Stimulated activated CD8-positive, alpha-beta memory T cell treated with anti-CD3 and anti-CD28 coated beads, Interleukin-4, amount 100 ng/mL, for 4 hours (primary cell): Measurements from ENCODE around the gene PSPN.
"Not testable (repeated sequence)": the region's sequence is repeated elsewhere in the genome, so short reads cannot be mapped to it uniquely, and the experiment has no call there.

ENCODE experiments used
- DNase-seq, 2 donors: peaks; one replicate each; pipeline ENCODE4 v3.0.0-alpha.2; 2020; ENCODE audit warnings: low read depth in 2 of 2, low spot score in 1 of 2

PSPN gene

GRCh38 chr19:6373813-6374108 is 2.0 kb downstream of the PSPN start:
- DNase-seq = no peak

GRCh38 chr19:6373096-6373812 is 2.5 kb downstream of the PSPN start:
- peak; percentile 95 for DNase-seq

GRCh38 chr19:6372594-6373095 is 3.1 kb downstream of the PSPN start, which contains the start of gene ALKBH7:
ALKBH7 (plus strand) TSS chr19:6372794; CDS start chr19:6372821, 27 bp downstream.
- DNase-seq = peak; percentile 87 to 94

GRCh38 chr19:6364353-6364752 is 11.4 kb downstream of the PSPN start:
- DNase-seq = no peak

GRCh38 chr19:6362351-6362801 is 13.4 kb downstream of the PSPN start:
- no peak for DNase-seq

- no peak for DNase-seq
These were observed 13.7 kb downstream of the PSPN start for GRCh38 chr19:6362027-6362350.

GRCh38 chr19:6360857-6361216 is 14.9 kb downstream of the PSPN start:
- not testable (repeated sequence) for DNase-seq

- DNase-seq = not testable (repeated sequence)
These were observed 15.3 kb downstream of the PSPN start for GRCh38 chr19:6360445-6360844.

GRCh38 chr19:6359568-6360341 is 16.0 kb downstream of the PSPN start:
- no peak for DNase-seq

- DNase-seq = no peak
These were observed 17.7 kb downstream of the PSPN start for GRCh38 chr19:6358003-6358402.

- DNase-seq = no peak
These were observed 18.6 kb downstream of the PSPN start for GRCh38 chr19:6357174-6357573.

- DNase-seq = not testable (repeated sequence)
These were observed 20.3 kb downstream of the PSPN start for GRCh38 chr19:6355321-6356040.

- DNase-seq = no peak
These were observed 21.5 kb downstream of the PSPN start for GRCh38 chr19:6354098-6354674.

GRCh38 chr19:6352381-6353165 is 23.2 kb downstream of the PSPN start:
- DNase-seq = no peak

- no peak for DNase-seq
These were observed 25.0 kb downstream of the PSPN start for GRCh38 chr19:6350688-6351087.

- not testable (repeated sequence) for DNase-seq
These were observed 26.5 kb downstream of the PSPN start for GRCh38 chr19:6349271-6349670.

- DNase-seq = no peak
These were observed 32.3 kb downstream of the PSPN start for GRCh38 chr19:6343462-6343861.

GRCh38 chr19:6340493-6341201 is 35.1 kb downstream of the PSPN start:
- no peak for DNase-seq

- DNase-seq = no peak
These were observed 41.0 kb downstream of the PSPN start for GRCh38 chr19:6334490-6335285.
